Dermis blood vessel endothelial cell (primary cell): ENCODE data around the gene MOB3A. TPM values are rescaled to one million over a fixed set of nuclear protein-coding genes. Genes with fewer than 3 reads are reported as not detected.

ENCODE experiments used
- DNase-seq: peaks from one replicate; pipeline ENCODE4 v3.0.0; 2010
- total RNA-seq: library from RNA; depleted of rRNA; stranded (reverse); fragments of >200 nt; gene quantifications from 2 replicates; pipeline ENCODE4 v1.2.3, GENCODE V29; 2014

Gene MOB3A
- total RNA-seq, 1 donor from 2014 or later: 26.4 TPM

DNA sequence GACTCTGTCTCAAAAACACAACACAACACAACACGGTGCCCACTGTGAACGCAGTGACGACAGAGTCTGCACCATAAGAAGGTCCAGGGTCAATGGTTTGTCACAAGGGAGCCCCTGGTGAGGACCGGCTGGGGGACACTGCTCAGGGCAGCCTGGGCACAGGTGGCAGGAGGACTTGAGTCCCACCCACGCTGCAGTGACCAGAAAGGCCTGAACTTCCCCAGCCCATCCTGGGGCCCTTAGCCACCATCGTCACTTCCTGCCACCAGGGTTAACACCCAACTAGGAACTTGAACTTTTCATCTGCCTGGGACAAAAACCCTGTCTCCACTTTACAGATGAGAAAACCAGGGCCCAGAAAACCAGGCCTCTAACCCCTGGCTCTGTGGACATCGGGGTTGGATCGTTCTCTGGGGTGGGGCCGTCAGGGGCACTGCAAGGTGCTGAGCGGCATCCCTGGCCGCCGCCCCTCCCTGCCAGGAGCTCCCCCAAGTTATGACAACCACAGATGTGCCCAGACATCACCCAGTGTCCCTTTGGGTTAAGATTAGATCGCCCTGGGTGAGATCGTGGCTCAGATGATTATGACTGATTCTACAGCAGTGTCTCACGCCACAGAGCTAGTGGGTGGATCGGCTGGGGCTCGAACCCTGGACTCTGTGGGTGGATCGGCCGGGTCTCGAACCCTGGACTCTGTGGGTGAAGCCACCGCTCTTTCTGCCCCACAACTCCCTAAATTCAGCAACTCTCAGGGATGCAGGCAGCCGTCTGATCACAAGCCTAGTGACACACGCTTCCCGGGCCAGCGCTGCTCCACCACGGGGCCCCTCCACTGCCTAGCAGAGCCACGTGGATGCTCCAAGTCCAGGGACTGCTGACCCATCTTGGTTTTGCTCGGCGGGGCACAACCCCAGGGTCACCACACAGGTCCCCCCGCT lies 14.0 kb downstream of the MOB3A start:
- no peak for DNase-seq

DNA sequence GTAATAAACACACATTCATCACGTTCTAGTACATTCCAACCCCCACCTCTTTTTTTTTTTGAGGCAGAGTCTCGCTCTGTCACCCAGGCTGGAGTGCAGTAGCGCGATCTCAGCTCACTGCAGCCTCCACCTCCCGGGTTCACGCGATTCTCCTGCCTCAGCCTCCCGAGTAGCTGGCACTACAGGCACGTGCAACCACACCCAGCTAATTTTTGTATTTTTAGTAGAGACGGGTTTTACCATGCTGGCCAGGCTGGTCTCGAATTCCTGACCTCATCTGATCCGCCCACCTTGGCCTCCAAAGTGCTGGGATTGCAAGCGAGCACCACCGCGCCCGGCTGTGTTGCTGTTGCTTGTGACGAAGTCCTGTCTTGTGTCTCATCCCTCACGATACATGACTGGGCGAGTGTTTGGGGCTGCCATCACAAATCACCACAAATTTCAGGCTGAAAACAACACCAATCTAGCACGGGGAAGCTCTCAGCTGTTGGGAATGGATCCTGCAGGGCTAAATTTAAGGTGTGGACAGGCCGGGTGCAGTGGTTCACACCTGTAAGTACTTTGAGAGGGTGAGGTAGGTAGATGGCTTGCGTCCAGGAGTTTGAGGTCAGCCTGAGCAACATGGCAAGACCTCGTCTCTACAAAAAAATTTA lies 15.7 kb downstream of the MOB3A start:
- no peak for DNase-seq

DNA sequence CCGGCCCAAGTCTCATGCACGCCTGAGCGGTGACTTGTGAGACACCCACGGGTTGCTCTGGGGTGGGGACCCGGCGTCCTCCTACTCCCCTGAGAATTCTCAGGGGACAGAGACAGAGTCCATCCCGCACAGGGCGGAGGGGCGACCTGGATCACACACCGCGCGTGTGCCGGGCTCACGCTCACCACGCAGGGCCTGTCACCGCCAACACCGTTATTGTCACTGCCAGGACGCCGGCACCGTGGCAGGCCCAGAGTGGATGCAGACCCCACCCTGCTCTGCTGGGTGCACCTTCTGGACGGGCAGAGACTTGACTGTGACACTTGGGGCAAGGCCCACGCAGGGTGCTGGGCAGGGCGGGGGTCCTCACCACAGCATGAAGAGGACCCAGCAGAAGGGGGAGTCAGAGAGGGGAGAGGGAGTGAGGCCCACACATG lies 16.2 kb downstream of the MOB3A start:
- DNase-seq: no peak

DNA sequence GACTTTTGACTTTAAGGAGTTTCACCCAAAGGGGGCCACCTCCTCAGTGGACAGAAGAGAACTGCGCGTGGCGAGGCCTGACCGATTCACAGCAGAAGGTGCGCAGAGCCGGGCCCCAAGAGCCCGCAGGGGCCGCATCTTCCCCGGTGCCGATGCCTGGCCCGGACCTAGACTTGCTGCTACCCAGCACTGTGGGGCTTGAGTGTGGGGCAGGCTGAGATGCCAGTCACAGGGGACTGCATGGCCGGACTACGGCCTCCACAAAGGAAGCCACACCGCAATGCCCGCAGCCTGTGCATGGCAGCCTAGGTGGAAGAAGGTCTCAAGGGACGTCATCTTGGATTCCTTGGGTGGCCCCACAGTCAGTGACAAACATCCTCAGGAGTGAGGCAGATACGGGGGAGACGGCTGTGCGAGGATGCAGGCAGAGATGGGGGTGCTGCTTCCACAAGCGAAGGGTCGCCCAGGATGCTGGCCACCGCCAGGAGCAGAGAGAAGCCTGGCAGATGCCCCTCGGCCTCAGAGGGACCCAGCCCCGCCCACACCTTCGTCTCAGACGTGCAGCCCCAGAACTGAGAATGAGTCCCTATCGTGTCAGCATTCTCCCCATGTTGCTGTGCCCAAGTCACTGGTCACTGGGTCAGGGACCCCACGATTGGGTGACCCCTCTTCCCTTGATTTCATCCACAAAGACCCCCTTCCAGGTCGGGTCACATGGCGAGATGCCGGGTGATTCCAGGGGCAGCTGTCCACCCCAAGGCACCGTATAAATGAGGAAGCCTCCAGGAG lies 16.9 kb downstream of the MOB3A start:
- DNase-seq: no peak

DNA sequence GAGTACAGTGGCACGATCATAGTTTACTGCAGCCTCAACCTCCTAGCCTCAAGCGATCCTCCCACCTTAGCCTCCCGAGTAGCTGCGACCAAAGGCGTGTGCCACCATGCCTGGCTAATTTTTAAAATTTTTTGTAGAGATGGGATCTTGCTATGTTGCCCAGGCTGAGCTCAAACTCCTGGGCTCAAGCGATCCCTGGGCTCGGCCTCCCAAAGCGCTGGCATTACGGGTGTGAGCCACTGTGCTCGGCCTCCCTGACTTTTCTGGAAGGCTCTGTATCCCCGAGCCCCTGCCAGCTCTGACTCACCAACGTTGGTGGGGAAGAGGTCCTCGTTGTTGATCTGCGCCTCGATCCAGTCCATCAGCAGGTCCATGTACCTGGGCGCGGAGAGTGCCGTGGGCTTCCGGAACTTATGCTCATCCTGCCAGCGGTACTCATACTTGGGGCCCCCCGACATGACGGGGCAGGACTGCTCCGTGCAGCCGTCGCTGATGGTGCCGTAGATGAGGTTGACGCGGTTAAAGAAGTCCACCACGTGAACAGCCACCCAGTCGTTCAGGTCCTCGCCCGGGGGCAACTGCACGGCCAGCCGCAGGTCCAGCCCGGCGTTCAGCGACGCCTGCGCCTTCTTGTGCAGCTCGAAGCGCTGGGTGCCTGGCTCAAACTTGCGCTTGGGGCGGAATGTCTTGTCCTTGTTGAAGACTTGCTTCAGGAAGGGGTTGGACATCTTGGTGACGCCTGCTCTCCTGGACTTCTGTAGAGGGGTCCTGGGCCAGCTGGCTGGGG lies 18.1 kb downstream of the MOB3A start:
- no peak for DNase-seq

DNA sequence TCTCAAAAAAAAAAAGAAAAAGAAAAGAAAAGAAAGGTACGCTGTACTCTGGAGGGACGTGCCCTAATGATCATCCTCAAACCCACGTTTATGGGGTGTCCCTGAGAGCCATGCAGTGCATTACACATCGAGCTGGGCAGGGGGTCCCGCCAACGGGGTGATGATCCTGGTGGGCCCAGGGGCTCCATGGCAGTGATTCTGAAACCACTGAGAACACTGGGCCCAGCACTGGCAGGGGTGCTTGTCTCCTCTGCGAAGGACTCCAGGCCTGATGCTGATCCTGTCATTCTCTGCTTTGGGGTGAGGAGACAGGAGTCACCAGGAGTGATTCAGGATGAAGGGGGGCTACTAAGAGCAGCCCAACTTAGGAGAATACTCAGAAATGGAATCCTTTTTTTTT lies 18.7 kb downstream of the MOB3A start:
- DNase-seq: no peak

DNA sequence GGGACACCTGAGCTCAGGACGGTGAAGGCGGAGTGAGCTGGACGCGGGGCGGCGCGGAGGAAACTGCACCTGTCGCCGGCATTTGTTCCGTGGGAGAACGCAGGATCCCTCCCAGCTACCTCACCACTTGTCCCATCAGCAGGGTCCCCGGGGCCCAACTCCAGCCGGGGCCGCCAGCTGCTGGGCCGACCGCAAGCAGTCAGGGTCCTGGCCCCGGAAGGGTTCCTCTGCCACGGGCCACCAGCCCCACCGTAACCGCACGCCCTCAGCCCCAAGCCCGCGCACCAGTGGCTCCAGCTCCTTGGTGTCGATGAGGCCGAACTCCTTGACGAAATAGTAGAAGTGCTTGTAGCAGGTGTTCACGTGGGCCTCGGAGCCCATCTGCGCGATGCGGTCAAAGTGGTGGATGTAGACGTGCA lies 19.6 kb downstream of the MOB3A start:
- DNase-seq: no peak

DNA sequence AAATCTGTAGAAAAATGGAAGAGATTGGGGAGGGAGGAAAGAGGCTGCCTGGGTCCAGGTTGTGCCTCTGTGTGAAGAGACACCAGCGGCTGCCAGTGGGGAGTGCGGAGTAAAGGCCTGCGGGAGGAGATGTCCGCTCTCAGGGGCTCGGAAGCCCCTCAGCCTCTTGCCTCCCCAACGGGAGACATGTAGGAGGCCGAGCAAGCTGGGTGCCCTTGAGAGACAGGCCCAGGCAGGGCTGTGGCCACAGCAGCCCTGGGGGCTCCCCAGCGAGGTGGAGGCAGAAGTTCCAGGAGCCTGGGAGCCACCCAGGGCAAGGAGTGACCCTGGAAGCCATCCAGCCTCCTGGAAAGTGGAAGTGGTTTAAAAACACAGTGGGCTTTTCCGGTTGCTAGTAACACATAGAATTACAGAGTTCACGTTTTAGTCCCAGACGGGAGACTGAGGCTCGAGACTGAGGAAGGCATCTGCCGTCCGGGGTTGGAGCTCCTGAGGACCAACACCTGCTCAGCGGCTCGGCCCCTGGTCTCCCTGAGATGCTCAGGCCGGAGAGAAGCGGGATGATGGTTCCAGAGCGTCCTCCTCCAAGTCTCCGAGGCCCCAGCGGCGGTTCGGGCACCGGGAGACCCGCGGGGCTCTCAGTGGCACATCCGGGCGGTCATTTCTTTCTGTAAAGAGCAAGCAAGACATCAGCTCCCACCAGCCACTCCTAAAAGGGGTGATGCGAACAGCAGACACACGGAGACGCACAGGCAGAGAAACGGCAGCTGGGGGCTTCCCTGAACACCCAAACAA lies 23.2 kb downstream of the MOB3A start:
- DNase-seq: no peak

DNA sequence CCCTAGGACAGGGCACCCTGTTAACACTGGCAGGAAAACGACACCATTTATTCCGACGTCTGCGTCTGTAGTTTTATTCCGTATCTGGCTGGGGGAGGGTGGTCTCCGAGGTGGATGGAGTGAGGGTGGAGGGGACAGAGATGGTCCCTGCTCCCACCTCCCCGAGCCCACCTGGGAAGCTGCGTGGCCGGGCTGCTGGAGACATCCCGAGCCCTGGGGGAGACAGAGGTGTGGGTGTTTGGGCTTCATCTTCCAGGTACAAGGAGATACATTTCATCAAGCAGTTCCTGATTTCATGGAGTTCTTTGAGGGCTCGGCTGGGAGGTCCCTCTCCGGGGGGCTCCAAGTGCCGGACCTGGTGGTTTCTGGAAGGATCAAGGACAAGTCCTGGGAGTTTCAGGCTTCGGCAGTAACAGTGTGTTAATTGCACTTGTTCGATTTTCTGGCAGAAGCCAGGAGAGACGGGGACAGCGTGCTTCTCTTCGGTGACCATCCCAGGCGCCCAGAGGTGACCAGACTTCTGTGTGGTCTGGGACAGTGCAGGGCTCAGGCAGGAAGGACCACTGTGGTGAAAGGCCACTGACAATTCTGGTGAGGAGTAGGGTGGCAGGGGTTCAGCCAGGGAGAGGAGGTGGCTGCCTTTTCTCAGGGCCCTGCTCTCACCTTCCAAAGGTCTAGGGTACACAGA lies 25.0 kb downstream of the MOB3A start:
- no peak for DNase-seq

DNA sequence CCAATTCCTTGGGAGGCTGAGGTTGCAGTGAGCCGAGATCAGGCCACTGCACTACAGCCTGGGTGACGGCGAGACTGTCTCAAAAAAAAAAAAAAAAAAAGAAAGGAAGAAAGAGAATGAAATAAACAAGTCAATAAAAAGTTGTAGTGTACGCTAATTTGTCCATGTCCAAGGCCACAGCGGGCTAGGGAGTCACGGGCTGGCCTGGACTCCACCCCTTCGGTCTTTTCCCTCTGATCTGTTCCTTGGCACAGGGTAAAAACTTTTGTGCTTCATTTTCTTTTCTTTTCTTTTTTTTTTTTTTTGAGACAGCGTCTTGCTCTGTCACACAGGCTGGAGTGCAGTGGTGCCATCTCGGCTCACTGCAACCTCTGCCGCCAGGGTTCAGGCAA lies 25.7 kb downstream of the MOB3A start:
- no peak for DNase-seq

DNA sequence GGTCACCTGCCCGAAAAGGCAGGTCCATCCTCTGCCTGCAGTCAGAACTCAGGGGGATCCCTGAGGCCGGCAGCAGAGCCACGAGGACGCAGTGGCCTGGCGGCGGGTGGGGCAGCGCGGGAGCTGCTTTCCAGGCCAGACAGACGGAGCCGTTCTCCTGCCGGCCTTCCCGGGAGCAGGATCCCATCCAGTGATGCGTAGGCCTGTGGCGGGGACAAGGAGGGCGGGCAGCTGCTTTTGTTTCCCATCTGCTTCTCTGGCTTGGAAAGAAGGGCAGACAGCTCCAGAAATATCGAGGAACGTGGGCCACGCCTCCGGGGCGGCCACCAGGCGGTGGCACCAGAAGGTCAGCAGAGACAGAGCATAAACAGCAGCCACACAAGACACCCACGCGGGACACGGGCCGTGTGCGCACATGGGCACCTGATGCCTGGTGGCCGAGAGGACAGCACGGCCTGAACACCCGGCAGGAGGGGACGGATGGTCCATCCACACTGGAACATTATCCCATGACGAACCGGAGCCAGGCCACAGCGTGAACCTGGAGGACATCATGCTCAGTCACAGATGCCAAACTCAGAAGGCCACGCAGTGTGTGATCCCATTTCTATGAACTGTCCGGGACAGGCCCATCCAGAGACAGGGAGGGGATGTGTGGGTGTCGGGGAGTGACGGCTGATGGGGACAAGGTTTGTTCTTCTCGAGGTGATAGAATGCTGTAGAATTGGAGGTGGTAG lies 31.2 kb downstream of the MOB3A start:
- no peak for DNase-seq

DNA sequence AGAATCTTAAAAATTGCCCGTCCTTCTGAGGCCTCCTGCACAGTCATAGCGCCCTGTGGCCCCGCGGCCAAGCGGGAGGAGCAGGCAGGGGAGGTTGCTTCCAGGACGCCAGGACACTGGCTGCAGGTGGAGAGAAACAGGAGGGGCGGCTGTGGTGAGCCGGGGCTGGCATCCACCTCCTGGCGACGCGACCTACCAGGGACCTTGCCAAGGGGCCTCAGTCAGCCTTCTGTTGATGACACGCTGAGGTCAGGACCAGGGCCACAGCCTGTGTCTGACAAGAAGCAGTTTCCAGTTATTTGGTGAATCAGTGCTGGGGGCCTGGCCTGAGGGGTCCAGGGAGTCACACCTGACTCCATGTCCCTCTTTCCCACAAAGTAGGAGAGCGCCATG lies 31.7 kb downstream of the MOB3A start:
- DNase-seq: no peak

DNA sequence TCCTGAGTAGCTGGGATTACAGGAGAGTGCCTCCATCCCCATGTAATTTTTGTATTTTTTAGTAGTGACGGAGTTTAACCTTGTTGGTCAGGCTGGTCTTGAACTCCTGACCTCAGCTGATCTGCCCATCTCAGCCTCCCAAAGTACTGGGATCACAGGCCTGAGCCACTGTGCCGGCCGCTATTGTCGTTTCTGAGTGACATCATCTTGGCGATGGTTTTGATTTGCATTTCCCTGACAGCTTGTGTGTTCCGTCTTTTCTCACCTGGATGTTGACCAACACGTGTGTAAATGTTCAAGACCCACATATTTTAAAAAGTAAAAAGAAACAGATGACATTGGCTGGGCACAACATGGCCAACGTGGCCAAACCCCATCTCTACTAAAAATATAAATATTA lies 32.3 kb downstream of the MOB3A start:
- DNase-seq: no peak

DNA sequence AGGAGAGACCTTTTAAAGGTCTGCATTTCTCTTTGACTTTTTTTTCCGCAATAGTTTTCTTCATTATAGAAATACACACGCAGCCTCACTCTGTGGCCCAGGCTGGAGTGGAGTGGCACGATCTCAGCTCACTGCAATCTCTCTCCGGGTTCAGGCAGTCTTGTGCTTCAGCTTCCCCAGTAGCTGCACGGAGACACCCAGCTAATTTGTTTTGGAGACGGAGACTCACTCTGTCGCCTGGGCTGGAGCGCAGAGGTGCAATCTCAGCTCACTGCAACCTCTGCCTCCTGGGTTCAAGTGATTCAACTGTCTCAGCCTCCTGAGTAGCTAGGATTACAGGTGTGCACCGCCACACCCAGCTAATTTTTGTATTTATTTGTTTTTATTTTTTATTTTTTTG lies 33.4 kb downstream of the MOB3A start:
- DNase-seq: no peak

DNA sequence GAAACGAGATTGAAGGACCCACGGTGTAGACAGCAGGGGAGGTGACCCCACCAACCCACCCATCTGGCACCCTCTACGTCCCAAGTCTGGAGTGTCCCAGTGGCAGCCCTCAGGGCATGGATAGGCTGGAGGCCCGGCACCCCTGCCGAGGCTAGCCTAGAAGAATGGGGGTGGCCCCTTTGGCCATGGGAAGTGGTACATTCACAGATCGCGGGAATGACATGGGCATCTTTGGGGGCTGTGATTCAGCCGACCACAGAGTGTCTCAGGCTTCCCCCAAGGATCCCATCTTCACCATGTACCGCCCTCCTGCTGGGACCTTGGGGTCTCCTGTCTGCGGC lies 33.8 kb downstream of the MOB3A start:
- DNase-seq: no peak

DNA sequence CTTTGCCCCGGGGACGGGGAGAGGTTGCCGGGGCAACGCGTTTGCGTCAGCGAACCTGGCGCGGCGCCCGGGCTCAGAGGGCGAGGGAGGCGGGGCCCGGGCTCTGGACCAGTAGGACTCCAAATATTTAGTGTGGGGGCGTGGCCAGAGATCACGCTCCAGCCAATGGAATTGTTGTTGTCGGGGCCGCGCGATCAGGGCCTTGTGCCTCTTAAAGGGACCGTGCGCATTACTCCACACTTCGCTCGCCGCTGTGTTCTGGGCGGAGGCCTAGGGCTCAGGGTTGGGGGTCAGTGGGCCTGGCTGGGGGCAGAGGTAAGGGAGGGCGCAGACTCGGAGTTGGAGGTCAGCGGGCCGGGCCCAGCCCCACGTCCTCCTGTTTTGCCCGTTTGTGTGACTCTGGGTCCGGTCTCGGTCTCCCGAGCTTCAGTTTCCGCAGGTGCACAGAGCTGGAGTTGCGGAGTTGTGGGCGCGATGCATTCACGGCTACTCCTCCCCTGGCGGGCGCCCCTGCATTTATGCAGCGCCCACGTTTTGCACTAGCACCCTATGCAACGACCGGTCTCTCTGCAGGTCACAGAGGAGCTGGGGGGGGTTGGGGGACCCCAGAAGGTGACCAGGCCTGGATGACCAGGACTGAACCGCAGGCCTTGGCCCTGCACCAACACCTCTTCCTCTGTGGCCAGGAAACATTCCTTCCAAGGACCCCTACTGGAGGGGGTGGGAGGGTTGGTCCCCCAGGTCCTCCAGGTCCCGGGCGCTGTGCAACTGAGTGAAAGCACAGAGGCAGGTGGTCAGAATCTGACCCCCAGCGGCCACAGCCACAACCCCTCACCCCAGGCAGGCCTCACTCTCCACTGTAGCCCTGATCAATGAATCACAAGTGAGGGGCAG lies 34.4 kb downstream of the MOB3A start:
- peak; percentile 99 for DNase-seq

DNA sequence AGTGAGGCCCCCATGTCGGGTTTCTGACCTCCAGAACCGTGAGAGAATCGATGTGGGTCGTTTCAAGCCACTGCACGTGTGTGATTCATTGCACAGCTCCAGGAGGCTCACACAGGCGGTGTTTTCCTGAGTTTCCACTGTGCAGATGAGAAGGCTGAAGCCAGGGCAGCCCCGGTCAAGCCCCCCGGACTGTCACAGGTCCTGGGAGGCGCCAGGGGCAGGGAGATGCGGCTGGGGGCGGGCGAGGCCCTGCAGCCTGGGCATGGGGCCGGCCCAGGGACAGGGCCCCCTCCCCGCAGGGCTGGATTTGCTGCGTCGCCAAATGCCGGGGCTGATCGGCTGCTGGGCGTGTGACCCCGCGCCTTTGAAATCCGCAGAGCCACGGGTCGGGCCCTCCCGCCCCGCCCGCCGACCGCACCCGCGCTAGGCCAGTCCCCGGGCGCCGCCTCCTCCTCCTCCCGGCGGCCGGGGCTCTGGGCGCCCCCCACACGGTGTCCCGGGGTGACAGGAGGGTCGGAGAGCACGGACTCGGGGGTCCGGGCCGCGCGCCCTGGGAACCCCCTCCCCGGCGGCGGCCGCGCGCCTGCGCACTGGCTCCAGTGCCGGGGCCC lies 35.1 kb downstream of the MOB3A start:
- peak; percentile 68 for DNase-seq

DNA sequence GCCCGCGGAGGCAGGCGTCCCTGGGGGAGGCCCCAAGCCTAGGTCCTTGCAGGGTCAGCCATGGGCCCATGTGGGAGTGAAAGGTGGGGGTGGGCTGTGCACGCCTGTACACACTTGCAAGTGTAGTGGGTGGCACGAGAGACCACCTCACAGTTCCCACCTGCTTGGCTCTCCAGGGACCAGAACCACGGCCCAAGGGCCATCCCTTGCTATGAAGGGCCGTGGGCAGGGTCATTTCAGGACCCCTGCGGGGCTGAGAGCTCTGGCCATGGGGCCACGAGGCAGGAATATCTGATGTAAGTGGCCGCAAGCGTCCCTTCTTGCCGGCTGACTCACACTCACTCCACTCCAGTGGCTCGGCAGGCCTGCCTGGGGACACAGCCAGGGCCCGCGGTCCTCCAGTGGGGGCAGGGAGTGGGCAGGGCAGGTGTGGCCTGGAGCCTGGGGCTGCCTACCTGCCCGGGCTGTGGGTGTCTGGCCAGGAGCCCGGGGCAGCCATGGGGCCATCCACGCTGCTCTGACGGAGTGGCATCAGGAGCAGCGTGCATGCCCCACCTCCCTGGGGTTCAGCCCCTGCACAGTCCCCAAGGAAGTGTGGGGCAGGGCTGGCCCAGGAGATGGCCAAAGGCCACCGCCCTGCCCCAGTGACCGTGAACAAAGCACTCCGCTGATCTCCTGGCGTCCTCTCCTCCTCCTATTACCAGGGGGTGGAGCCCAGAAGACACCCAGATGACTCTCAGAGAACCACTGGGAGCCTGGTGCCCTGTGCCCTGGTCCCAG lies 36.5 kb downstream of the MOB3A start:
- peak; percentile 23 for DNase-seq
